Activated CD4-positive, alpha-beta T cell treated with anti-CD3 and anti-CD28 coated beads, Interleukin-2, Interleukin-4, amounts not matched to agents 100 ng/mL and 50 ng/mL, durations not matched to agents 16 hours and 8 hours (primary cell): Measurements from ENCODE around the gene CDKN2D.
A peak's percentile ranks its signal among the peaks of the same experiment; 100 is the strongest.

ENCODE experiments used
- DNase-seq: peaks from one replicate; pipeline ENCODE4 v3.0.0-alpha.2; 2020; ENCODE audit warnings: low spot score

The CDKN2D gene

DNA sequence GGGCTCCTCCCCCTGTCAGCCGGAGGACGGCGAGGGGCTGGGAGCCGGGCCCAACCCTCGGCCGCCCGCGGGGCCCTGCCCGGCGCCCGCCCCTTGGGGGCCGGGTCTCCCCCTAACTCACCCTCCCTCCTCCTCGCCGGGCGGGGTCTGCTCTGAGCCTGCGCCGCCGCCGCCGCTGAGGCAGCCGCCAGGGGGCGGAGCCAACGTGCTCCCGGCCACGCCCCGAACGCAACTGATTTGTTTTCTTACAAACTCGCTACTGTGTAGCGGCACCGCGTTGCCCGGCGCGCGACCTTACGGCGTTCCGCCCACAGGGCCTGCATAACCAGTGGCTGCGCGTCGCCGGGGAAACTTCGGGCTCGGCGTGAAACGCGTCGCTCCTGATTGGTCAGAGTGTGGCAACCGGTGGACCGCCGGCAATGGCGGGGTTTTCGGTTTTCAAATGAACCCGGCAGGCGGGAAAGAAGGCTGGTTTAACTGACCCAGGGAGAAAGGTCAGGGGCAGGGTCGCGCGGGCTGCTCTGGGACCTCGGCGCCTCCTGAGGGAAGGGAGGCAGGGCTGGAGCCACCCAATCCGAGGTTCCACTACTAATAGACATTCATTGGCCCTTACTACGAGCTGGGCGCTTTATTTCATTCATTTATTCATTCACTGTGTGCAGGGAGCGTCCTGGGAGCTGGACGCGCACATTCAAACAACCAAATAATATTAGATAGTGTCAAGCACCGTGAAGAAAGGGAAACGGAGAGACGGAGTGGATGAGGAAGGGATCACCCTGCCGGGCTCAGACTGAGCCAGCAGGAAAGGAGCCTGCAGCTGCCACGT, at the start of gene CDKN2D:
TSS of gene CDKN2D (minus strand) at position 154 of the 826 bp plus-strand sequence. CDS start 326 bp downstream, outside the sequence.
- peak; percentile 100 for DNase-seq

DNA sequence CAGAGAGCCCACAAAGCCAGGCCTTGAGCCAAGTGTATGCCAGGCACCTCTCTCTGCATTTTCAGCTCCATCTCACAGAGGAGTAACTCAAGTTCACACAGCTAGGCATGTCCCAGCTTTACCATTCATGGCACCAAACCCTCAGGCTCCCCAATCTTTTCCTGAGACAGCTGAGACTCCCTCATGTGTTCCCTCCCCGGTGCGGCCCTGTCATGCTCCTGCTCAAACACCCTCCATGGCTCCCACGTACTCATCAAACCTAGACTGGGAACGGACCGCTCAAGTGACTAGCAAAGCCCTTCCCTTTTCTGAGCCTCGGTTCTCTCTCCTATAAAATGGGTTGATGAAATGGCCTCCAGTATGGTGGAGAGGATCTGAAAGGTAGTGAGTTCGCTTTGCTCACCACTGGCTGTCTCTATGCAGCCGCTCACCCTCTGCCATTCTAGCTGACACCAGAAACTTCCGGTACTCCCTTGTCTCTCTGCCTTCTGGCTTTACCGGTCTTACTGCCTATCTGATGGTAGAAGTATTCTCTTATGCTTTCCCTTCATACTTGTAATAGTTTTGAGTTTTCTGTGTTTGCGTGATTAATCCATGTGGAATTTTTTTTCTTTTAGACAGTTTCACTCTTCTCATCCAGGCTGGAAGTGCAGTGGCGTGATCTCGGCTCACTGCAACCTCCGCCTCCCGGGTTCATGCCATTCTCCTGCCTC, 48.8 kb upstream of the CDKN2D start:
- DNase-seq = no peak

DNA sequence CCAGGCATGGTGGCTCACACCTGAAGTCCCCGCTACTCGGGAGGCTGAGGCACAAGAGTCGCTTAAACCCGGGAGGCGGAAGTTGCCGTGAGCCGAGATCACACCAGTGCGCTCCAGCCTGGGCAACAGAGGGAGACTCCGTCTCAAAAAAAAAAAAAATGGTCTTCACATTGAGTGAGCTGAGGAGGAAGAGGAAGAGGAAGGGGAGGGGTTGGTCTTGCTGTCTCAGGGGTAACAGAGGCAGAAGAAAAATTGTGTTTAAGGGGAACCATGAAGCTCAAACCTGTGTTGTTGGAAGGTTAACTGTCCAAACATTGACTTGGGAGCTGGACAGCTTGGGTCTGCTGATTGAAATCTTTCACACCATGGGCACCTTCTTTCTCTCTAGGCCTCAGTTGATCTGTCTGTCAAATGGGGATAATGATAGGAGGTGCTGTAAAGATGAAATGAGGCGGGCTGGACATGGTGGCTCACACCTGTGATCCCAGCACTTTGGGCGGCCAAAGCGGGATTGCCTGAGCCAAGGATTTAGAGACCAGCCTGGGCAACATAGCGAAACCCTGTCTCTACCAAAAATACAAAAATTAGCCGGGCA, 46.7 kb upstream of the CDKN2D start:
- DNase-seq = no peak

DNA sequence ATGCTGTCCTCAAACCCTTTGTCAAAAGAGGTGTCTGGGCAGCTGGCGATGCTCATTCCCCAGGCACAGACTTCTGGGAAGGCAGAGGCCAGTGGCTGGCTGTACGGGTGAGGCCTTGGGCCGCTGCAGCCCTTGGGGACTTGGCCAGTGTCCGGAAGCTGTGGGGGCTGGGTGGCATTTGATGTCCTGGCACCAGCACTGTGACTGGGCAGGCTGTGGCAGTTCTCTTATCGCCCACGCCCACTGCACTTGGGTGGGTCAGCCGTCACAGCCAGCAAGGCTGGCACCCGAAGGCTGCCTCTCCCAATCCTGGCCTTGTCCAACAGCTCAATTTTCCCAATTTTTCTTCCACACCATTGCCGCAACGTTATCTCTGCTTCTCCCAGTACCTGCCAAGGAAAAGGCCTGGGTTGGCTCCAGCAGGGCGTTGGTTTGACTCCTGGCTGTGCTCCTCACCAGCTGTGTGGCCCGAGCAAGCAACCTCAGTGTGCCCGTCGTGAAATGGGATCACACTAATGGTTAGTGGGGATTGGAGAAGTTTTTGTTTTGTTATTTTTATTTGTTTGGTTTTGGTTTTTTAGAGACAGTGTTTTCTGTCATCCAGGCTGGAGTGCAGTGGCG, 43.8 kb upstream of the CDKN2D start:
- DNase-seq = no peak

DNA sequence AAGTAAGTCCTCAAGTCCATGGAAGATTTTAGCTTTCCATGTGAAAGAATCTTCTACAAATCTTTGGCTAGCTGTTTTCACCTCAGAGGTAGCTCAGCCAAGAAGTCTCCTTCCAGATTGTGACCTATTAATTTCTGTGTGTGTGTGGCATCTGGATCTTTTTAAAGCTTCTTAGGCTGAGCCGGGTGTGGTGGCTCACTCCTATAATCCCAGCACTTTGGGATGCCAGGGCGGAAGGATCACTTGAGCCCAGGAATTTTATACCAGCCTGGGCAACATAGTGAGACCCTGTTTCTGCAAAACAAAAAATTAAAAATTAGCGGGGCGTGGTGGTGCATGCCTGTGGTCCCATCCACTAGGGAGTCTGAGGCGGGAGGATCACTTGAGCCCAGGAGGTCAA, 43.1 kb upstream of the CDKN2D start:
- DNase-seq = no peak

DNA sequence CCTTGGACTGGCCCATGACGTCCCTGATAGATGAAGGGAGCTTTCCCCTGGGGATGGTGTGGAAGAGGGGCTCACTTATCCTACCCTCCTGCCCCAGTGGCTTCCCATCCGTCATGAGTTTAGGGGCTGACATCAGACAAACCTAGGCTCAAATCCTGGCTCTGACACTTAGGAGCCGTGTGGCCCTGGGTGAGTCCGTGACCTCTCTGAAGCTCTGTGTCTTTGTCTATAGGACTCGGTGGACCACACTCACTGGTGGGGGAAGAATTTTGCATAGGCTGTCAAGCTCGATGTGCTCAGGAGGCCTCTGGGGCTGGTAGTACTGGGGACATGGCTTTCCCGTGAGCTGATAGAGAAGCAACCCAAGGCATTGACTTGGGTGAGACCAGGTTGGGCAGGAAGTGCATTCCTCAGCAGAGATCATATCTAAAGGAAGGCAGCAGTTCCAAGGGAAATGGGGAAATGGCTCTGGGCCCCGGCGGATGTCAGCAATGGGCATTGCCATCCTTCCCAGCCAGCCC, 35.7 kb upstream of the CDKN2D start:
- peak; percentile 6 for DNase-seq

DNA sequence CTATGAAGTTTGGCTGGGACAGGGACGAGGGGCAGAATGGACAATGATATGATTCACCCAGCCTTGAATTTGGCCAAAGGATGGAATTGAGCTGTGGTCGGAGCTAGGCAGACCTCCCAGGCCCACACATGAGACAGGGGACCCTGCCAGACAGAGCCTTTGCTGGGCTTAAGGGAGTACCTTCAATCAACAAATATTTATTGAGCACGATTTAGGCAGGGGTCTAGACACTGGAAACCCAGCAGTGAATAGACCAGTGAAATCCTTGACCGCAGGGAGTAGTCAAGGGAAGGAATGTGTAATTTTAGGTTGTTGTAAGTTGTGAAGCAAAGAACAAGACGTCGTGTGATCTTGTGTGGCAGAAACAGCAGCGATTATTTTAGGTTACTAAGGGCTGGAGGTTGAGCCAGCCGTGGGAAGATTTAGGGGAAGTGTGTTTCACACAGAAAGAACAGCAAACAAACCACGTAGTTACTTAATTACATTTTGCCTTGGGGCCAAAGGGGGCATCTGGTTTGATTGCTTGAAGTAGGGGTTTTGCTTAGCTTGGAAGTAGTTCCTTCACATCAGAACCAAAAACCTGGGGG, 35.2 kb upstream of the CDKN2D start:
- DNase-seq = peak; percentile 22

DNA sequence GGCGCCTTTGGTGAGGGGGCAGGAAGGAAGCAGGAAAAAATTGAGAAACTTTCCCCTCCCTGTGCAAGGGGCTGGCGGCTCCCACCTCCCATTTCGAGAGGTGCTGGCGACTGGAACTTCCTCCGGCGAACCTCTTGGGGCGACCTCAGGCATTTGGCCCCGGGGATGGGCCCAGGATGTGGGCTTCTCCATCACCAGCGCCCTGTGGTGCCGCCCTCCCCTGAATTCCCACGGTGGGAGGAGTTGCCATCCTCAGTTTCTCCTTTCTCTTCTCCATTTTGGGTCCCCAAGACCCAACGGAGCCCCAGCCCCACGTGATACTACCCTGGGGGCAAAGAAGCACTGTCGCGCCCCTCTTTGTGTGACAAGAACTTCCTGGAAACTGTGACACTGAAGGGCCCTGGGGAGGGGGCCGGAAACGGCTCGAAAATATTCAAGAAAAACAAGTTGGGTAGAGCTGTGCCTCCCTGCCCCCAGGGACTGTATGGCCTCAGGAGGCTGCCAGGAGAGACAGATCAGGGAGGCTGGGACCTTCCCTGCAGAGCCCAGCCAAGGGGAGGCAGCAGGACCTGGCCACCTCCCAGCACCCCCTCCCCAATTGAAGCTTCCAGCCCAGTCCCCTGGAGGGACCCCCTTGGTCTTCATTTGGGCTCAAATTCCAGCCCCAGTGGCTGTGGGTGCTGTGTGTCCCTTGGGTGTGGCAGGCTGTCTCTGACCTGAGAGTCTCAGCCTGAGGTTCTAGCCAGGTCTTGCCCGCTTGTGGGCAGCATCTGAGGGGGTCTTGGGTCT, 34.5 kb upstream of the CDKN2D start:
- DNase-seq = peak; percentile 64

DNA sequence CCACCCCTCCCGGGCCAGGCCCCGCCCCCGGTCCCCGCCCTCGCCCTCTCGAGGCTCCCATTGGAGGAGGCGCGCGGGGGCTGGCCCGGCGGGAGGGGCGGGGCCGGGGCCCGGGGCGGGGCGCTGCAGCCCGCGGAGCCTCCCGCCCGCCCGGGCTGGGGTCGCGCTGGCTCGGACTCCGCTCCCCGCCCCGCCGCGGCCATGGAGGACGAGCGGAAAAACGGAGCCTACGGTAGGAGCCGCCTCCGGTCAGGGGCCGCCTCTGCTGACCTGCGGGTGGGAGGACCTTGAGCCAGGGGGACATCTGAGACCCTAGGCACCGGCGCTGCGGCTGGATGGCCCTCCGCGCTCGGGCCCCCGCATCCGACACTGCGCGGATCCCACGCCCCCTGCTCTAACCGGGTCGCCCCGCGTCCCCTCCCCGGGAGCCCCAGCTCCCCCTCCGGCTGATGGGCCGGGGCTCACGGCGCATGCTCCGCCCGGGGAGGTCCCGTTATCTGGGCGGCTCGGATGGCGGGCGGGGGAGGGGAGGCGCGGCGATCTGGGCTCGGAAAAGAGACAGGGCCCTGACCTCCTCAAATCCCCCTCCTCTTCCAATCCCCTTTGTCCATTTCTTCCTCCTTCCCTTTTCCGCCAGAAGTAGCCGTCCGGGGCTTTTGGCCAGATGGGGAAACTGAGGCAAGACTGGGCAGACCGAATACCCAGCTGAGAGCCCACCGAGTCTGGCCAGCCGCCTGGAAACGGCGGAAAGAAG, 33.7 kb upstream of the CDKN2D start:
- peak; percentile 87 for DNase-seq

DNA sequence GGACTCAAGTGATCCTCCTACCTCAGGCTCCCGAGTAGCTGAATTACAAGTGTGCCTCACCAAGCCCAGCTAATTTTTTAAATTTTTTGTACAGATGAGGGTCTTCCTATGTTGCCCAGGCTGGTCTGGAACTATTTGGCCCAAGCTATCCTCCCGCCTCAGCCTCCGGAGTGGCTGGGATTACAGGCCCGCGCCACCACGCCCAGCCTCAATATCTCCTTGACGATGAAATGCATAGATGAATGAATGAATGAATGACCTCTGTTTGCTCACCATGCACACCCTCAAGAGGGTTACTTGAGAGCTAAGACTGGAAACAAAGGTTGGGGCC, 33.2 kb upstream of the CDKN2D start:
- no peak for DNase-seq

DNA sequence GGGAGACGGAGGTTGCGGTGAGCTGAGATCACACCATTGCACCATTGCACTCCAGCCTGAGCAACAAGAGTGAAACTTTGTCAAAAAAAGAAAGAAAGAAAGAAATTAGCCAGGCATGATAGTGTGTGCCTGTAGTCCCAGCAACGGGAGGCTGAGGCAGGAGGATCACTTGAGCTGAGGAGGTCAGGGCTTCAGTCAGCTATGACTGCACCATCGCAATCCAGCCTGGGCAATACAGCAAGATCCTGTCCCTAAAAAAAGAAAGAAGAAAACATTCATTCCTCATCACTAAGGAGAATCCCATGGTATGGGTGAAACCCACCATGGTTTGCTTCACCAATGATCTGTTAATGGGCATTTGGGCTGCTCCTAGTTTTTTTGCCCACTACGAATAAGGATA, 31.4 kb upstream of the CDKN2D start:
- DNase-seq = no peak

DNA sequence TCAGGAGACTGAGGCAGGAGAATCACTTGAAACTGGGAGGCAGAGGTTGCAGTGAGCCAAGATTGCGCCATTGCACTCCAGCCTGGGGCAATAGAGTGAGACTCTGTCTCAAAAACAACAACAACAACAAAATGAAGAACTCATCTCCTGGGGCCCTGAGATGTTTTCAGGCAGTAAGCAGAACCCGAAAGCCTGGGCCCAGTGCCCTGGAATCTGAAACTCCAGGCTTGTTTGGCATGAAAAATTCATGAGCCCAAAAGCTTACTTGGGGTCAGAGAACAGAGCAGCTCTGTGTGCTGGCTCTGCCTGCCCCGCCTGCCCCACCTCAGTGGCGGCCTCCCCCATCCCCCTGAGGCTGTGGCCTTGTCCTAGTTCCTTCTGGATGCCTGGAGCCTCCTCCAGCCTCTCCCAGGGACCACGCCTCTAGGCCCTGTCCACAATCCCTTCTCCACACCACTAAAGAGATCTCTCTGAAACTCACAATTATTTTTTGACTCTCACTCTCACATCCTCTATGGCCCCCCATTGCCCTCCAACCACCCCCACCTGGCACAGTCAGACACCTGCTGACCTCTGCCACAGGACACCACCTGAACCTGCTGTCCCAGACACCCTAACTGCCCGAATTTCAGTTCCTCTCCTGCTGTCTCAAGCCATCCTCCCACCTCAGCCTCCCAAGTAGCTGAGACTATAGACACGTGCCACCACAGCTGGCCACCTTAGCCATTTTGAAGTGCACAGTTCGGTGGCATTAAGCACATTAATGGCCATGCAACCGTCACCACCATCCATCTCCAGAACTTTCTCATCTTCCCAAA, 25.2 kb upstream of the CDKN2D start:
- no peak for DNase-seq

DNA sequence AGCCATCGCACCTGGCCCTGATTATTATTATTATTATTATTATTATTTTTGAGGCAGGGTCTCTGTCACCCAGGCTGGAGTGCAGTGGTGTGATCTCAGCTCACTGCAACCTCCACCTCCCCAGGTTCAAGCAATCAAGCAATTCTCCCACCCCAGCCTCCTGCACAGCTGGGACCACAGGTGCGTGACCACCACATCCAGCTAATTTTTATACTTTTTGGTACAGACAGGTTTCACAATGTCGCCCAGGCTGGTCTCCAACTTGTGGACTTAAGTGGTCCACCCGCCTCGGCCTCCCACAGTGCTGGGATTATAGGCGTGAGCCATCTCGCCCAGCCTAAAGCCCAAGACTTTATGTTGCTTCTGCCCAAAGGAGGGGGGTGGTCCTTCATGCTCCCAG, 24.4 kb upstream of the CDKN2D start:
- DNase-seq = no peak

DNA sequence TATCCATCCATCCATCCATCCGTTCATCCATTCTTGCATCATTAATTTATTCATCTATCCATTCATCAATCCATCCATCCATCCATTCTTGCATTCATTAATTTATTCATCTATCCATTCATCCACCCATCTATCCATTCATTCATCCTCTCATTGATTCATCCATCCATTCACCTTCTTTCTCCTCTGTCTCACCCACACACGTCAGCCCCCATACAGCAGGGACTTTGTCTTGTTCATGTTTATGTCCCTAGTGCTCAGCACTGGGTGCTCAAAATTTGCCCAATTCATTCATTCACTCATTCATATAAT, 19.0 kb upstream of the CDKN2D start:
- DNase-seq = no peak

DNA sequence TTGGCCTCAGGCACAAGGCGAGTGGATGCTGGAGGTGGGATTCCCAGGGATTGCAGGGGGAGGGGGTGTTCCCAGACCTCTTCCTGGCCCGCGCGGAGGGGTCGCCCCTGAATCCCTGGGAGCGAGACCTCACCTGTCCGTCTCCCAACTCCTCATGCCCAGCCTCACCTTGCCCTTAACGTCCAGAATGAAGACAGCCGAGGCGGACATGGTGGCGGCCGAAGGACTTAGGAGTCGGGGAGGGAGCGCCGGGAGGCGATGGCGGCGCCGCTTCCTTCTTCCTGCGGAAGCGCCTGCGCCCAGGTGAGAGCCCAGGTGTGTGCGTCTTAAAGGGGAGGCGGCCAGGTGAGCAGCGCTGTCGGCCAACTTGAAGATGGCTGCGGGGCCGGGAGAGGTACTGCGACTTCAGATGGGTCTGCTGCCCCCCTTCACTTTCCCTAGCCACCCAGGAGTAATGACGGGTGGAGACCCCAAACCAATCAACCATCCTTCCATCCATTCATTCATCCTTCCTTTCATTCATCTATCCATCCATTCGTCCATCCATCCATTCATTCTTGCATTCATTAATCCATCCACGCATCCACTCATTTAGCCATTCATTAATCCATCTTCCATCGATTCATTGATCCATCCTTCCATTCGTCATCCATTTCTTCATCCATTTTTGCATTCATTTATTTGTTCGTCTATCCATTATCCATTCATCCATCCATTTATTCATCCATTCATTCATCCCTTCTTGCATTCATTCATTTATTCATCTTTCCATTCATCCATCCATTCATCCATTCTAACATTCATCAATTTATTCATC, 18.5 kb upstream of the CDKN2D start, which contains the start of gene AP1M2:
TSS of gene AP1M2 (minus strand) at position 291 of the 817 bp plus-strand sequence. CDS start at position 210, 81 bp downstream.
- no peak for DNase-seq

DNA sequence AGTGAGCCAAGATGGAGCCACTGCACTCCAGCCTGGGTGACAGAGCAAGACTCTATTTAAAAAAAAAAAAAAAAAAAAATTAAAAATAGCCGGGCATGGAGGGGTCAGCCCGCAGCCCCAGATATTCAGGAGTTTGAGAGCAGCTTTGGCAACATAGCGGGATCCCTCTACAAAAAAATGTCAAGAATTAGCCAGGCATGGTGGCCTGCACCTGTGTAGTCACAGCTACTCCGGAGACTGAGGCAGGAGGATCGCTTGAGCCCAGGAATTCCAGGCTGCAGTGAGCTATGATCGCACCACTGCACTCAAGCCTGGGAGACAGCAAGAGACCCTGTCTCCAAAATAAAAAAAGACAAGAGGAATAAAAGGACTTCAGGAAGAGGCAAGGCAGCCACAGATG, 17.6 kb upstream of the CDKN2D start:
- no peak for DNase-seq

DNA sequence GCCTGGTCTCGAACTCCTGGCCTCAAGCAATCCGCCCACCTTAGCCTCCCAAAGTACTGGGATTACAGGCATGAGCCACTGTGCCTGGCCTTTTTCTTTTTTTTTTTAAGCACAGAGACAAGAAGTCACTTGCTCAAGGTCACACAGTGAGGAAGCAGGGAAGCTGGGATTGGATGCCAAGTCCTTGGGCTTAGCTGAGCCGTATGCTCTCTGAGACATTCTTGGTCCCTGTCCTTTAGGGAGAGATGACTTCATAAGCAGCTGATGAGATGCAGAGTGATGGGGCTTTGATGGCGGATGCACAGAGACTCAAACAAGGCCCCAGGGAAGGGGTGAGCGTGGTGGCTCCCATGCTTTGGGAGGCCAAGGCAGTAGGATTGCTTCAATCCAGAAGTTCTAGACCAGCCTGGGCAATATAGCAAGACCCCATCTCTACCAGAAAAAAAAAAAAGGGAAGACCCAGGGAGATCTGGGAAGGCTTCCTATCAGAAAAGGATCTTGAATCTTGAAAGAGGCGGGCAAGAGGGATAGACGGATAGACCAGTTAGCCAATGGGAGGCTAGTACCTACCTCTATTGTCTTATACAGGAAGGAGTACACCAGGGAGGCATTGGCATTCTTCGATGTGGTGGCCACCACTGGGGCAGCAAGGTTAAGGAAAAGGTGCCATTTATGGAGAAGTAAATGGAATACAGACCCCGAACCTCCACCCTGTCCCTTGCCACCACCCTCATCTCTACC, 14.4 kb upstream of the CDKN2D start:
- DNase-seq = no peak

DNA sequence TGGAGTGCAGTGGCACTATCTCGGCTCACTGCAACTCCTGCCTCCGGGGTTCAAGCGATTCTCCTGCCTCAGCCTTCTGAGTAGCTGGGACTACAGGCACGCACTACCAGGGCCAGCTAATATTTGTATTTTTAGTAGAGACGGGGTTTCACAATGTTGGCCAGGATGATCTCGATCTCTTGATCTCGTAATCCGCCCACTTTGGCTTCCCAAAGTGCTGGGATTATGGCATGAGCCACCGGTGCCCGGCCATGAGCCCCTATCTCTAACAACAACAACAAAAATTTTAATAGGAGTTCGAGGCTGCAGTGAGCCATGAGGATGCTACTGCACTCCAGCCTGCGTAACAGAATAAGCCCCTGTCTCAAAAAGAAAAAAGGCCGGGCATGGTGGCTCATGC, 13.3 kb upstream of the CDKN2D start:
- no peak for DNase-seq
